Stimulated activated CD8-positive, alpha-beta memory T cell treated with anti-CD3 and anti-CD28 coated beads, Interleukin-7, amount 100 ng/mL, for 4 hours (primary cell): ENCODE data around the gene SYS1.
"Not testable (repeated sequence)": the region's sequence is repeated elsewhere in the genome, so short reads cannot be mapped to it uniquely, and the experiment has no call there.

Experiments
- DNase-seq, 2 donors: peaks; one replicate each; pipeline ENCODE4 v3.0.0-alpha.2; 2020; ENCODE audit warnings: low read depth in 2 of 2

Gene SYS1

DNA sequence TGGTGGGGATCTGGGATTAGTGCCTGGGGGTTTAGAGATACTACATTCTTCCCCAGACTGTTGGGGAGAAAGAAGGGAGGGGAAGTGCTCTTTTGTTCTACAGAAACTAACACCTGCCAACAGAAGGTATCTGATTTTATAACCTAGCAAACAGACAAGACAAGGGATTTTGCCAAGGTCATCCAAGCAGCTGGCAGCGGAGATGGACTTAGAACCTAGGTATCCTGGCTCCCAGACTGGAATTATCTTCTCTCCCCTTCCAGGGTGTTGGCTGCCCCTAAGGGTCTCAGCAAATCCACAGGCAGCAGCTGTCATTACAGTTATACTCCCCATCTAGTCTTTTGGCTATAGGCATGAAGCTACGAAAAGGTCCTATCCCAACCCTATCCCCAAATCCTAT lies 23.2 kb upstream of the SYS1 start:
- DNase-seq = no peak

GRCh38 chr20:45340236-45340847 lies 22.6 kb upstream of the SYS1 start:
- no peak for DNase-seq

DNA sequence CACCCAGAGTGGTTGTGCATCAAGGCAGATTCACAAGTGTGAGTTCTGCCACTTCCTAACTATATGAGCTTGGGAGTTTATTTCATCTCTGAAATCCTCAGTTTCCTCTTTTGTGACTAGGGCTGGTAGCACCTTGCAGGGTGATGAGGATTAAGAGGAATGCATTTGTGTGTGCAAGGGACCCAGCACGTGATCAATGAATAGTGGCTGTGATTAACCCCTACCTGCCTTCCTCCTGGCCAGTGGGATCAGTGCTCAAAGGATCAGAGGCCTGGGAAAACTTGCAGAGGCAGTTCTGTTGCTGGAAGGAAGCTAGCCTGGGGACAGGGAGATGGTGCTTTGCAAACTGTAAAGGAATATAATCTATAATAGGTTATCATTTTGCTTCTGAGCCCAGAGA lies 22.0 kb upstream of the SYS1 start:
- no peak for DNase-seq

DNA sequence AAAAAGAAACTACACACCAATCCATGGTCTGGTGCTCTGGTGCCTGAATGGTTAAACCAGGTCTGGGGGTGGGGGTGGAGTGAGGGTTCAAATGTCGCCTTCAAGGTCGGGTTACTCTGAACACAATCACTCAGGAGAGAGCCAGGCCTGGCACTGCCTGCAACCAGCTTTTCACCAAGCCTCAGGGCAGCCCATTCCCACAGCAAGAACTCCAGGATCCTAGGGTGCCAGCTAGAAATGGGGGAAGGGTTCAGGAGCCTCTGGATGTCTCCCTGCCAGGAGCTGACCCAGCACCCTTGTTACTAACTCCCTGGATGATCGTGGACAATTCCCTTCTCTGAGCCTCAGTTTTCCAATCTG lies 21.4 kb upstream of the SYS1 start:
- DNase-seq = no peak

GRCh38 chr20:45341939-45342854 lies 20.8 kb upstream of the SYS1 start:
- no peak for DNase-seq

GRCh38 chr20:45342855-45343531 lies 20.0 kb upstream of the SYS1 start:
- DNase-seq = no peak

DNA sequence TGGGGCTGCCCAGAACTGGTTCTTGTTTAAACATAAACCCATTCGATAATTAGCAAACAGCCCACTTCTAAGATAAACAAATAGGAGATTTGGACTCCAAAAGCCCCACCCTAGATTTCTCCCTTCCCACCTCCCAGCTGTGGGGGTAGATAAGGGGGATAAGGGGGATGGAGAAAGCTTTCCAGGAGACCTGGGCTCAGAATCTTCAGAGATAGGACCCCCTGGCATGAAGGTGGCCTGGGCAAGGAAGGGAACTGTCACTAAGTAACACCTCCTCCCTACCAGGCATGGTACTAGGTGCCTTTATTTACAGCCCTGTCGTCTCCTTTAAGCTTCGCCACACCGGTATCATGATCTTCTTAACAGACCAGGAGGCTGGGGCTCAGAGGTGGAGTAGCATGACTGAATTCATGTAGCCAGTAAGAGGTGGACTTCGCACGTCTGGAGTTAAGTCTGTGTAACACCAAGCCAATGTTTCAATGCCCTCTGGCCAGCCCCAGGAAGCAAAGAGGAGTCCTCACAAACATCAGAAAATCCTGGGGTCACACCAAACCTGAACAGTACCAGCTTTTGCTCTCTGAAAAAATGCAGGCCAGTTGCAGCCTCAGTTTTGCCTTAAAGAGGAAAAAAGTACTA lies 19.3 kb upstream of the SYS1 start:
- no peak for DNase-seq

DNA sequence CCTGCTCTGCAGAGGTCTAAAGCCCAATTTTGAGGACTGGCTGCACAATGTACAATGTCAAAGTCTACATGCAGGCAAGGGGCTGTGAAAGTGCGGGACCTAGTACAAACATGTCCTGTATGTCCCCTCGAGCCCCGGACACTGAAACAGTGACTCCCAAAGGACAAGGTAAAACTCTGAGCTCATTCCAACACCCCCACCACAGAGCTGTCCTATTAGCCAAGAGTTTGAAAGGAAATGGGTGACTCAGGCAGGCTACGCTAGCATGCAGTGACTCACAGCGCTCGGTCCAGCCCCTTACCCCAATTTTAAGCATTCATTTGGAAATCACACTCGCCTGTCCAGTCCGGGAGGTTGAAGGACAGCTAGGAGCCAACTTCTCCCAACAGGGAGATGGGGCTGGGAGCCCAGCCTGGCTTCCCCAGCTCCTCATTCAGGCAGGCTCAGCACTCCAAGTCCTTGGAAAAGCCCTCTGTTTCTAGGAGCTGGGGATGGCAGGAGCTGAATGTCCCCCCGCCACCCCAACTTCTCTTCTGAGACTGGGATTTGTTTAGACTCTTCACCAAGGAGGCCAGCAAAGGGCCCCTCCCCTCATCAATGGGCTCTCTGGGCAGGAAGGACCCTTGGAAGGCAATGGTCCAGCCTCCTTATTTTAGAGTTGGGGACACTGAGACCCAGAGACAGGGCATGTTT lies 18.6 kb upstream of the SYS1 start:
- no peak for DNase-seq

DNA sequence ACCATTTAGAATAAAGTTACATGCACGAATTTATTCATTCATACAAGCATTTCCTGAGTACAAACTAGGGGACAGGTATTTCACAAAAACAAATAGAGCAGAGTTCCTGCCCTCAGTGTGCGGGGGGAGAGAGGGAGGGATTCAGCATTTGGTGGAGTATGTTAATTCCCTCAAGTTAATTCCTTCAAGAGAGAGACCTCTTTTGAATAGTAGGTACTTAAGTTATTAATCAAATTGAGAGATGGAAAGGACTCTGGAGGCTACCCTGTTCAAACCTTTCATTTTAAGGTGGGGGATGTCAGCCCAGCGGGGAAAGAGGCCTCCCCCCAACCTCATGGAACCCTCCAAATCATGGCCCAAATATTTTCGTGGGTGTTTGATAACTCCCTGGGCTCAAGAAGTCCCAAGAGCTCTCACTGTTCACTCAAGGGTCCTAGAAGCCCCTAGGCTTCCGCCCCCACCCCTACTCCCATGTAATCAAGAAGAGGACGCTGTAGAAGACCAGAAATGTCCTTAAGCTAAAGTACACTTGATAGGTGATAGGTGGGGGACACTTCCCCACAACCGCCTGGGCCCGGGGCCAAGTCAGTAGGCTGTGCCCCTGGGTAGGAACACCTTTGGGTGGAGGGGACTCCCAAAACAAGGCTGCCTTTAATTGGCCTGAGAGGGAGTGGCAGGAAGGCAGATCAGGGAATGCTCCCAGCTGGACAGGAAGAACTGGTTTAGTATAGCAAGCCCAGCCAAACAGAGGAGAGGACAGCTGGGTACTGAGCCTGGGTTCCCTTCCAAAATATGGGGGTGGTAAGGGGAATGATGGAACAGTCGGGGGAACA lies 17.6 kb upstream of the SYS1 start:
- no peak for DNase-seq

DNA sequence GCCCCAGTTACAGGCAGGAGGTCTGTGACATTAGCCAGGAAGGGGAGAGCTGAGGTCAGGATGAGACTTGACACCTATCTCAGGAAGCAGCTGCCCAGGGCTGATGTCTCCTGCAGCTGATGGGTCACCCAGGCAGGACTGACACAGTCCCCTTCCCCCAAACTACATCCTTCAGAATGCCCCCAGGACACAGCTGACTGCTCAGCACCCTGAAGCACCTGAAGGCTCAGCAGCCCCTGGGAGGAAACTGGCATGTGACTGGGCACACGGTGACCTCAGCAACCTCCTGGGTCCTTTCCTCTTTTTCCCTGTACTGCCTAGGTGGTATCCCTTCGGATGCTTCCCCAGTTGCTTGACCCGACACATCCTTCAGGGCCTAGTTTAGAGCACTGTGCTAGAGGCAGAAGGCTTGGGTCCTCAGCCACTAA lies 16.7 kb upstream of the SYS1 start:
- DNase-seq = no peak

- no peak for DNase-seq
Measured at GRCh38 chr20:45346851-45347250, 16.1 kb upstream of the SYS1 start.

- DNase-seq = no peak
Measured at GRCh38 chr20:45347297-45347935, 15.5 kb upstream of the SYS1 start.

GRCh38 chr20:45347936-45348778 lies 14.8 kb upstream of the SYS1 start, which contains the start of gene SDC4:
Gene SDC4 (minus strand): TSS chr20:45348424. CDS start chr20:45348384, 40 bp downstream.
- DNase-seq = peak; percentile 34 to 67

GRCh38 chr20:45350217-45350616 lies 12.7 kb upstream of the SYS1 start:
- no peak for DNase-seq

DNA sequence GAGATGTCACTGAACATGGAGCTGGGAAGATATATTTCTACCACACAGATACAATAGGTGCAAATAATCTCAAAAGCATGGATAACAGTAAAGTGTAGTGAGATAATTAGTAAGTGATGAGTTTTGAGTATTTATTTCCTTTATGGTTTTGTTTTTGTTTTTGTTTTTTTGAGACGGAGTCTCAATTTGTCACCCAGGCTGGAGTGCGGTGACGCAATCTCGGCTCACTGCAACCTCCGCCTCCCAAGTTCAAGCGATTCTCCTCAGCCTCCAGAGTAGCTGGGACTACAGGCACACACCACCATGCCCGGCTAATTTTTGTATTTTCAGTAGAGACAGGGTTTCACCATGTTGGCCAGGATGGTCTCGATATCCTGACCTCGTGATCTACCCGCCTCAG lies 12.2 kb upstream of the SYS1 start:
- DNase-seq = not testable (repeated sequence)

GRCh38 chr20:45352729-45353128 lies 10.2 kb upstream of the SYS1 start:
- DNase-seq = no peak

GRCh38 chr20:45353746-45354145 lies 9.2 kb upstream of the SYS1 start:
- DNase-seq = no peak

DNA sequence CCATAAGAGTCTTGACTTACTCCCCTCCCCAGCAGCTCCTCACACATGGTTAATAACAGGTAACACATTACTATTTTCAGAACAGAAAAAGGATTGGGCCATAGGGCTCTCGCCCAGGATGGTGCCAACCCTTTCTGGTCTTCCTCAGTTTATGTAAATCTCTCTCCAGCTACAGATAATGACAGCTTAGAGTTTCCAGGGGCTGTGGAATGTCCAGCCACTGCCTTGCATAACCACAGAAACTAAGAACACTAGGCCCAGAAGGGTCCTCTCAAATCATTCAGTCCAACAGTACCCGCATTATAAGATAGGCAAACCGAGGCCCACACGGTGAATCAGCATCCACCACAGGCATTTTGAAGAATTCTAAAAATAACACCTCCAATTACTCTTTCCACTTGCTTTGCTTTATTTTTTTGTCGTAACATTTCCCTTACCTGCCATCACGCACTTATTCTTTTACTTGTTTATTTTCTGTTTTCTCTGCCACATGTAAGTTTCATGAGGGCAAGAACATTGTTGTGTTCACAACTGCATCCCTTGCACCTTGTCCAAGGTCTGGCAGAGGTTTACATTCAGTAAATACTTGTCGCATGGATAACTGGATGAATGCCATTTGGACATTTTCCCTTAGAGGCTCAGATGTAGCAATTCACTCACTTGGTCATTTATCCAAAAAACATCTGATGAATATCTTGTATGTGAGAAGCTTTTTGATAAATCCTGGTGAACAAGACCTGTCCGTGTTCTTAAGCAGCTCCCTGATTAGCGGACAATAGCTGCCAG lies 8.3 kb upstream of the SYS1 start:
- no peak for DNase-seq
